ENCODE data around the gene ATP5MG.

Gene ATP5MG

DNA sequence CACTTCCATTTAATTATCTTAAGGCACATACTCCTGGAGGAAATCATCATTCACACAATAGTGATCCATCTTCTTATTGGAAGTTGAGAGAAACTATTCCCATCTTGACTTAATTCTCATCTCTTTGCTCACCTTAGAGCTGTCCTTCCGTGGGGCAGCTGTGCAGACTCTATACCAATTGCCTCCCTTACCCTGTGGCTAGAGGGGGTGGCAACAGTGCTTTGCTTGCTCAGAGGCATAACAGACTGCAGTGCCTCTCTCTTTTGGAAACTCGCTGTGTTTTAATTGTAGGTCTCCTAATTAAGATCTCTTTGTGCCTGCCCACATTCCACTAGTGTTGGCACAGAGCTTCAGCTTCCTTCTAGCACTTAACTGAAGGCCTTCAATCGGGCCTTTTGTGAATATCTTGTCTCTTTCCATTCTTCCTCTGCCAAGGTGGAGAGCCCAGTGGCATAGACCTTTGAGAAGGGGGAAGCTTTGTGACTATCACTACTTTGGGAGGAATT, 40.4 kb downstream of the ATP5MG start:
- DNase-seq (ENCODE audit: low read depth in 2 of 3, low spot score in 2 of 3) = no peak

DNA sequence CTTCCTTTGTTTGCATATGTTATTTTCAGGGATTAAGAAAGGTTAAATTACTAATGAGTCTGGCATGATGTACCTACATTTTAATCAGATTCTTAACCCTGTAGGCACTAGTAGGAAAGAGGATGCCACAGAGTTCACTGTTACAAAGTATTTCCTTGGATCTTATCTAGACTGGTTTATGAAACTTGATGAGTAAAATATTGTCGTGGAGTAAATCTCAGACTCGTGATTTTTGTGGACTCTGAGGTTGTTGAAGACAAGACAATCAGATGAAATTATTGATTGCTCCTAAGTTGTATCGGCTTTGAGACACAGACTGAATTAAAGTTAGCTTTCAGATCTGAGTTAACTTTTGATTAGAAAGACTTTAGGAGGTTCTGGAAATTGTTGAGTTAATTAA, 40.9 kb downstream of the ATP5MG start:
- no peak for DNase-seq (ENCODE audit: low read depth in 2 of 3, low spot score in 2 of 3)

DNA sequence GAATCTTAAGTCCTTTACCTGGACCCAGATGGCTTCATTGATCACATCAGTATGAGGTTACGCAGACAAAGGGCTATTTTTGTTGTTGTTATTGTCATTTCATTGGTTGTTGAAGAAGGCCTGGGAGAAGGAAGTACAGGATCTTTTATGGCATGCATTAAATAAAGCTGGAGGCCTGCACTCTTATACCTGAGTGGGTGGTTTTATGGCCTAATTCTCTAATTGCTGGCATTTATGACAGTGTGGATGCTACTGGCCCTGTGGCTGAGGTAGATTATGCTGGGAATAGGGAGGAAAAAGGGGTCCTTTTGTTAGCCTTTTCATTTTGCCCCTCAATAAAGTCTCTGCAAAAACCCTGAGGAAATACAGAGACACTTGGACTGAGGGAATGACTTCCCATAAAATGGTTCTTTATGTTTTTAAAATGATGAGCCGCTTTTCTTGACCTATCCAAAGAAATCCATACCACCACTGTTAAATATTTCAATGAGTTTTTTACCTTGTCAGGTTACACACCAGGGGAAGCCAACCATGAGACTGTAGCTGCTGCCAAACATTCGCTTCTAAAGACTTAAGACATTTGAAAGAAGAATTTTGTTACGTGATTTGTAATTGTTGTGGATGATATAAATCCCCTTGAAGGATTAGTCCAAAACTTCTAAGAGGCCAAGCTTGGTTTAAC, 41.6 kb downstream of the ATP5MG start:
- DNase-seq (ENCODE audit: low read depth in 2 of 3, low spot score in 2 of 3) = no peak

DNA sequence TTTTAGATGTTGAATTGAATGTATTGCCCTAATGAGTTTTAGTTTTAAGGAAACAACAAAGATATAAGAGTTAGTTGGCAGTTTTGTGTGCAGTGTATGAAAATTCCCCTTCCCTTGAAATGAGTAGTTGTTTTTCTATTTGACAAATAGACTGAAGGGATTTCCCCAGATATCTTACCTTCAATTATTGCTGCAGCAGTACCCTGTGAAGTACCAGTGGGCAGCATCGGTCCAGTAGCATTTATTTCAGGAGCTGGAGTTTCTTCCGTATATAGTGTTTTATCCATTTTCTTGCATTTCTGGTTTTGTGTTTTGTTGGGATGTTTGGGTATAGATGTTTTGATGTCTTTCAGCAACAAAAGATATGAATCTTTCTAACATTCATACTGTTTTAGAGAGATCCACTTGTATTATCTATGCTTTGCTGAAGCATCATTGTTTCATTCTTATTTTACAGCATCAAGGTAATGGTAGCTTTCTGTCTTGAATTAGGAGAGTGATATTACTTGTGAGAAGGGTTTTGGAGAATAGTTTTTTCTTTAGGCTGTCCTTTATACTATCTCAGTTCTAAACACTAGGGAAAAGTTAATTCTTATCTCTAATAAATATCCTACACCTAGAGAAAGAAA, 42.3 kb downstream of the ATP5MG start:
- DNase-seq (ENCODE audit: low read depth in 2 of 3, low spot score in 2 of 3) = no peak

DNA sequence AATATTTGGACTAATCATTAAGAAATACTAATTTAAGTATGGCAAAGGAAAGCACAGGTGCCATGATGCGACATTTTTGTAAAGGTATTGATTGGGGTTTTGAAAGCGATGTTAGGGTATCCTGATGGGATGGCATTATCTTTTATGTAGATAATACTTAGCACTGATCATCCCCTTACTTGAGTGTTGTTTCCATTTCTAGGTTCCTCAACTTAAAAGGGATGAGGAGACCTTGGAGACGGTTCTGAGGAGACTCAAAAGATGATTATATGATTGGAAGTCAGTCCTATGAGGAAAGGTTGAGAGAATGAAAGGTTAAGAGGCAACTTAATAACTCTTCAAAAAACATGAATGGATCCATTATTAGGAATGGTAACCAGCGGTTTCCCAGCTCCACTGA, 46.0 kb downstream of the ATP5MG start:
- no peak for DNase-seq (ENCODE audit: low read depth in 2 of 3, low spot score in 2 of 3)

DNA sequence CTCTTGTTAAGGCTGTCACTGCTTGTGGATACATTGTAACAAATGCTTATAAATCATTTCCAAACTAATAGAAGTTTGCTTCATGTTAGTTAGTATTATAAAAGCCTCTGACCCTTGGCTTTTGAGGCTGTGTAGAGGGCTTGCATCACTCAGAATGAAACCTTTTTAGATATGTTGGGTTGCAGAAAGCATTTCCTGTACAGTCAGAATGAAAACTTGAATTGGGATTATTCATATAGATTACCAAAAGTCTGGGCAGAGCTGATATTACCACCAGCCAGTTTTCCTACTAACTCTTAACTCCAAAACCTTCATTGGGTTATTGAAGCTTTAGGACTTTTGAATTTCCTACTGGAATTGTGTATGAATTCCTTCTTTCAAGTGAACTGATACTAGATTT, 46.9 kb downstream of the ATP5MG start:
- DNase-seq (ENCODE audit: low read depth in 2 of 3, low spot score in 2 of 3) = no peak

DNA sequence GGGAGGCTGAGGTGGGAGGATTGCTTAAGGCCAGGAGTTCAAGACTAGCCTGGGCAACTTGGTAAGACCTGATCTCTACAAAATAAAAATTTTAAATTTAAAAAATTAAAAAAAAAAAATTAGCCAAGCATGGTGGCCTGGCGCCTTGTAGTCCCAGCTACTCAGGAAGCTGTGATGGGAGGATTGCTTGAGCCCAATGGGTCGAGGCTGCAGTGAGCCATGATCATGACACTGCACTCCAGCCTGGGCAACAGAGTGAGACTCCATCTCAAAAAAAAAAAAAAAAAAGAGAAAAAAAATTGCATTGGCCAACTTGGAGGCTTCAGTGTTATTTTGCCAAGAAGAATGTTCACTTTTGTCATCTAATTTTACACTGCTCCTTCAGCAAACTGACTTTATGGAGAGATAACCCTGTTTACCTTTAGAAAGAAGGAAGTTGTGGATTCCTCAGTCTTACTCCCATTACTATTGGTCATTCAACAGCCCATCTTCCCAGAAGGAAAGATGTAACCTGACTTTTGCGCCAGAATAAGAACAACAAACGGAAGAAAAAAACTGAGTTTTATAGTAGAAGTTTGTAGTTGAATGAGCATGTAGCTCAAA, 48.0 kb downstream of the ATP5MG start:
- no peak for DNase-seq (ENCODE audit: low read depth in 2 of 3, low spot score in 2 of 3)

DNA sequence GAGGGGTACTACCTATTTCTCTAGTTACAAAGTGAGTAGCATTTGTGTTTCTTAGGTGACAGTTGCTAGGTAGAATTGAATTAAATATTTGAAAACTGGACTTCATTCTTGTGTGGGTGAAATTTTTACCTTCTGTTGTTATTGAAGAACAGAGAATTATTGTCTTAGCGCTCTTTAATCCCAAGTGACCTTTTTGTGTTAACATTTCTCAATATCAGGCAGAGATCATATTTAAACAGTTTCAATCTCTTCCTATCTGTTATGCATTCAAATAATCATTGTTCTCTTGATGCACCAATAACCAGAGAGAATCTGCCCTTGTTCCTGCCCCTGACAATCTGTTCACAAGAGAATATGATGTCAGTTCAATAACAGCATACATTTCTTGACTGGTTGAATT, 49.0 kb downstream of the ATP5MG start:
- no peak for DNase-seq (ENCODE audit: low read depth in 2 of 3, low spot score in 2 of 3)

All from activated CD8-positive, alpha-beta memory T cell treated with anti-CD3 and anti-CD28 coated beads for 48 hours (primary cell).